PFSK-1 (cell line): ENCODE measurements around the gene SHPK.

Experiments
- POLR2AphosphoS5 ChIP-seq: IDR thresholded peaks from 2 replicates; pipeline ENCODE4 v1.6.1; 2012; ENCODE audit warnings: low read depth, mild to moderate bottlenecking, control low read depth, low read length, moderate library complexity
- SIN3A ChIP-seq: IDR thresholded peaks from 2 replicates; pipeline ENCODE4 v1.6.1; 2012; ENCODE audit warnings: mild to moderate bottlenecking, low read length, moderate library complexity, borderline replicate concordance; ENCODE audit not compliant: insufficient read depth

GRCh38 chr17:3678821-3679530, 42.9 kb upstream of the SHPK start:
- TF ChIP-seq POLR2AphosphoS5 (no peak), SIN3A (no peak)
